ENCODE measurements around the gene REEP1. TPM values are rescaled to one million over a fixed set of nuclear protein-coding genes. Genes with fewer than 3 reads are reported as not detected.

The REEP1 gene
- total RNA-seq, 2 donors from 2014 or later: 6.6 to 224 TPM

- H3K27me3 ChIP-seq (replicated peaks; ENCODE audit: insufficient read depth): no peaks in the 10 kb centered on the region
- H3K27ac ChIP-seq: no peak overlapping the region
- TF ChIP-seq POLR2A (IDR thresholded peaks at IDR 0.05): no peak
- no peak for TF ChIP-seq CTCF (IDR thresholded peaks at IDR 0.05)
- TF ChIP-seq POLR2AphosphoS5 (IDR thresholded peaks at IDR 0.05): no peak
- no peaks in the 10 kb centered on the region for H3K36me3 ChIP-seq
- intact Hi-C loops (cut with DNase I): no loop called here
- no peaks in the 10 kb centered on the region for H3K4me1 ChIP-seq (replicated peaks)
- H3K4me3 ChIP-seq: no peak overlapping the region
- 79% methylated on average over 5 of the region's 5 CpGs for WGBS
- no peaks in the 10 kb centered on the region for H3K9me3 ChIP-seq
- DNase-seq (ENCODE audit: low spot score): no peak
Measured at GRCh38 chr2:86290596-86291327, 46.7 kb downstream of the REEP1 start.

GRCh38 chr2:86286516-86286915, 50.9 kb downstream of the REEP1 start:
- WGBS: 74% methylated on average over 3 of the region's 3 CpGs
- no peak for DNase-seq (ENCODE audit: low spot score)
- no peak overlapping the region for H3K27ac ChIP-seq
- TF ChIP-seq POLR2AphosphoS5 (IDR thresholded peaks at IDR 0.05): no peak
- no peak for TF ChIP-seq POLR2A (IDR thresholded peaks at IDR 0.05)
- H3K27me3 ChIP-seq (replicated peaks; ENCODE audit: insufficient read depth): no peaks in the 10 kb centered on the region
- H3K36me3 ChIP-seq: no peaks in the 10 kb centered on the region
- no peaks in the 10 kb centered on the region for H3K4me1 ChIP-seq (replicated peaks)
- H3K9me3 ChIP-seq: no peaks in the 10 kb centered on the region
- intact Hi-C loops (cut with DNase I): no loop called here
- no peak overlapping the region for H3K4me3 ChIP-seq

- Histone ChIP-seq H3K4me3 (no peak overlapping the region), H3K27me3 (replicated peaks; ENCODE audit: insufficient read depth) (no peaks in the 10 kb centered on the region), H3K36me3 (no peaks in the 10 kb centered on the region), H3K4me1 (replicated peaks) (no peaks in the 10 kb centered on the region), H3K9me3 (no peaks in the 10 kb centered on the region), H3K27ac (no peak overlapping the region)
- WGBS: 85% methylated on average over 7 of the region's 7 CpGs
- intact Hi-C loops (cut with DNase I): no loop called here
- TF ChIP-seq POLR2A (IDR thresholded peaks at IDR 0.05) (no peak), CTCF (IDR thresholded peaks at IDR 0.05) (no peak), POLR2AphosphoS5 (IDR thresholded peaks at IDR 0.05) (no peak)
- DNase-seq (ENCODE audit: low spot score): no peak
Measured at GRCh38 chr2:86285981-86286380, 51.4 kb downstream of the REEP1 start.

GRCh38 chr2:86285571-86285970, 51.9 kb downstream of the REEP1 start:
- DNase-seq (ENCODE audit: low spot score): no peak
- Histone ChIP-seq H3K9me3 (no peaks in the 10 kb centered on the region), H3K27me3 (replicated peaks; ENCODE audit: insufficient read depth) (no peaks in the 10 kb centered on the region), H3K36me3 (no peaks in the 10 kb centered on the region), H3K4me3 (no peak overlapping the region), H3K27ac (no peak overlapping the region), H3K4me1 (replicated peaks) (no peaks in the 10 kb centered on the region)
- intact Hi-C loops (cut with DNase I): no loop called here
- no peak for TF ChIP-seq POLR2AphosphoS5 (IDR thresholded peaks at IDR 0.05)
- TF ChIP-seq CTCF (IDR thresholded peaks at IDR 0.05): no peak
- no peak for TF ChIP-seq POLR2A (IDR thresholded peaks at IDR 0.05)
- WGBS: 64% methylated on average over 3 of the region's 3 CpGs

- Histone ChIP-seq H3K36me3 (no peaks in the 10 kb centered on the region), H3K27ac (no peak overlapping the region), H3K4me1 (replicated peaks) (no peaks in the 10 kb centered on the region), H3K27me3 (replicated peaks; ENCODE audit: insufficient read depth) (no peaks in the 10 kb centered on the region), H3K9me3 (no peaks in the 10 kb centered on the region), H3K4me3 (no peak overlapping the region)
- WGBS: 98% methylated on average over 3 of the region's 3 CpGs
- no peak for DNase-seq (ENCODE audit: low spot score)
- intact Hi-C loops (cut with DNase I): no loop called here
- TF ChIP-seq POLR2A (IDR thresholded peaks at IDR 0.05) (no peak), POLR2AphosphoS5 (IDR thresholded peaks at IDR 0.05) (no peak), CTCF (IDR thresholded peaks at IDR 0.05) (no peak)
Measured at GRCh38 chr2:86284987-86285386, 52.4 kb downstream of the REEP1 start.
